ENCODE measurements around the gene P2RY8. TPM values are rescaled to one million over a fixed set of nuclear protein-coding genes. Genes with fewer than 3 reads are reported as not detected.

P2RY8 gene
- total and polyA plus RNA-seq, 2 donors (not counting 1 experiment from before 2014, with no cell fraction given) = 72.3 to 142 TPM

- peak overlapping the region; percentile 78 for H2AFZ ChIP-seq (ENCODE audit: insufficient read depth, low read depth, low read length, poor library complexity, severe bottlenecking)
- peak overlapping the region; percentile 63 to 70 for H3K27ac ChIP-seq (ENCODE audit: low read length in 2 of 2)
- peak; percentile 53 for DNase-seq
- ChIA-PET POLR2A (no interaction called here), CTCF (no interaction called here)
- peak overlapping the region; percentile 96 for H3K9ac ChIP-seq (ENCODE audit: low read length)
- H3K27ac Mint-ChIP-seq = peak overlapping the region; percentile 41
- peaks cover 44% of the 10 kb centered on the region for H3K4me1 Mint-ChIP-seq
- WGBS (ENCODE audit: insufficient coverage) = 30% methylated on average over 20 of the region's 23 CpGs
- H3K4me3 Mint-ChIP-seq = peak overlapping the region; percentile 93
- H4K20me1 ChIP-seq (ENCODE audit: control insufficient read depth, insufficient read depth, low read length, poor library complexity, severe bottlenecking) = peaks cover 35% of the 10 kb centered on the region
- intact Hi-C loops (cut with micrococcal nuclease) = loop anchor here (2.0 kb wide), 1 partner anchor 723 kb away; no protein-coding TSS in a partner anchor
- no peaks in the 10 kb centered on the region for H3K36me3 ChIP-seq (replicated peaks in 1 of 2; ENCODE audit: control extremely low read depth in 1 of 2, control insufficient read depth in 1 of 2, extremely low read depth in 1 of 2, insufficient read depth in 2 of 2, low read length in 1 of 2)
- peaks cover 27 to 59% of the 10 kb centered on the region in 2 donors for H3K4me1 ChIP-seq (ENCODE audit: control insufficient read depth in 2 of 2, insufficient read depth in 2 of 2, low read length in 2 of 2)
- peak overlapping the region; percentile 50 to 97 (median 92) for H3K4me3 ChIP-seq (ENCODE audit: control extremely low read depth in 1 of 5, extremely low read depth in 1 of 5, insufficient read depth in 1 of 5, low read depth in 2 of 5, low read length in 4 of 5)
- H3K79me2 ChIP-seq (ENCODE audit: control insufficient read depth, insufficient read depth, low read length) = peaks cover 83% of the 10 kb centered on the region
- peak overlapping the region; percentile 100 for H3K4me2 ChIP-seq (replicated peaks; ENCODE audit: low read depth, low read length, poor library complexity, severe bottlenecking)
- no peaks in the 10 kb centered on the region for H3K27me3 Mint-ChIP-seq
- TF ChIP-seq CTCF (IDR thresholded peaks at IDR 0.05) (no peak), EZH2 (IDR thresholded peaks at IDR 0.05; ENCODE audit: borderline replicate concordance, insufficient read depth, low read depth, low read length, poor library complexity, severe bottlenecking) (no peak)
- H3K9me3 Mint-ChIP-seq (ENCODE audit: insufficient read depth) = peaks cover 4% of the 10 kb centered on the region
- peaks cover 0 to 22% (median 3%) of the 10 kb centered on the region in 3 donors for H3K9me3 ChIP-seq (ENCODE audit: control extremely low read depth in 1 of 3, control insufficient read depth in 2 of 3, insufficient read depth in 1 of 3, low read length in 2 of 3)
- no peak for ATAC-seq (ENCODE audit: low read depth)
- H3K27me3 ChIP-seq (replicated peaks in 1 of 4; ENCODE audit: control extremely low read depth in 1 of 4, control insufficient read depth in 3 of 4, insufficient read depth in 4 of 4, low read length in 3 of 4) = no peaks in the 10 kb centered on the region
These were observed 85.1 kb downstream of the P2RY8 start for GRCh38 chrX:1451661-1452515.

GRCh38 chrX:1451251-1451660, 85.7 kb downstream of the P2RY8 start:
- H3K9ac ChIP-seq (ENCODE audit: low read length) = no peak overlapping the region

More at GRCh38 chrX:1451251-1451660, 85.7 kb downstream of the P2RY8 start:
- Histone ChIP-seq H2AFZ (ENCODE audit: insufficient read depth, low read depth, low read length, poor library complexity, severe bottlenecking) (no peak overlapping the region), H4K20me1 (ENCODE audit: control insufficient read depth, insufficient read depth, low read length, poor library complexity, severe bottlenecking) (peaks cover 35% of the 10 kb centered on the region), H3K27me3 (replicated peaks in 1 of 4; ENCODE audit: control extremely low read depth in 1 of 4, control insufficient read depth in 3 of 4, insufficient read depth in 4 of 4, low read length in 3 of 4) (no peaks in the 10 kb centered on the region), H3K79me2 (ENCODE audit: control insufficient read depth, insufficient read depth, low read length) (peaks cover 80% of the 10 kb centered on the region), H3K4me1 (ENCODE audit: control insufficient read depth in 2 of 2, insufficient read depth in 2 of 2, low read length in 2 of 2) (peaks cover 28 to 56% of the 10 kb centered on the region in 2 donors), H3K36me3 (replicated peaks in 1 of 2; ENCODE audit: control extremely low read depth in 1 of 2, control insufficient read depth in 1 of 2, extremely low read depth in 1 of 2, insufficient read depth in 2 of 2, low read length in 1 of 2) (no peaks in the 10 kb centered on the region), H3K4me3 (ENCODE audit: control extremely low read depth in 1 of 5, extremely low read depth in 1 of 5, insufficient read depth in 1 of 5, low read depth in 2 of 5, low read length in 4 of 5) (peak overlapping the region in 1 of 5 experiments; percentile 97), H3K4me2 (replicated peaks; ENCODE audit: low read depth, low read length, poor library complexity, severe bottlenecking) (peak overlapping the region; percentile 100), H3K9me3 (ENCODE audit: control extremely low read depth in 1 of 3, control insufficient read depth in 2 of 3, insufficient read depth in 1 of 3, low read length in 2 of 3) (peaks cover 0 to 22% (median 3%) of the 10 kb centered on the region in 3 donors), H3K27ac (ENCODE audit: low read length in 2 of 2) (no peak overlapping the region)
- no peaks in the 10 kb centered on the region for H3K27me3 Mint-ChIP-seq
- H3K27ac Mint-ChIP-seq = peak overlapping the region; percentile 6
- TF ChIP-seq EZH2 (IDR thresholded peaks at IDR 0.05; ENCODE audit: borderline replicate concordance, insufficient read depth, low read depth, low read length, poor library complexity, severe bottlenecking) (no peak), CTCF (IDR thresholded peaks at IDR 0.05) (no peak)
- 96% methylated on average over 5 of the region's 6 CpGs for WGBS (ENCODE audit: insufficient coverage)
- H3K4me3 Mint-ChIP-seq = no peak overlapping the region
- ChIA-PET CTCF (no interaction called here), POLR2A (no interaction called here)
- peaks cover 4% of the 10 kb centered on the region for H3K9me3 Mint-ChIP-seq (ENCODE audit: insufficient read depth)
- ATAC-seq (ENCODE audit: low read depth) (no peak), DNase-seq (peak; percentile 45)
- peaks cover 43% of the 10 kb centered on the region for H3K4me1 Mint-ChIP-seq
- intact Hi-C loops (cut with micrococcal nuclease) = no loop called here

Measured in B cell (primary cell).